Prostate gland (tissue), 2 donors: ENCODE measurements around the gene DLEC1. TPM values are rescaled to one million over a fixed set of nuclear protein-coding genes. Genes with fewer than 3 reads are reported as not detected.

Experiments
- DNase-seq: peaks from one replicate; pipeline ENCODE4 v3.0.0-alpha.2; 2019; ENCODE audit warnings: low spot score
- H3K27ac ChIP-seq, 2 donors: fragments of 200-600 bp; sonication (generic); 2 replicates each; pipeline ENCODE4 v1.5.1; 2017 to 2019
- H3K27me3 ChIP-seq: fragments of 200-600 bp; sonication (generic); replicated peaks from 2 replicates; pipeline ENCODE4 v1.5.1; 2019; ENCODE audit not compliant: insufficient read depth
- H3K36me3 ChIP-seq, 2 donors: fragments of 200-600 bp; sonication (generic); 1 replicate in 1 of 2; 2 replicates in 1 of 2; pipeline versions ENCODE4 v1.5.1 to v1.8.1; 2017 to 2019
- H3K4me1 ChIP-seq: fragments of 200-600 bp; sonication (generic); replicated peaks from 2 replicates; pipeline ENCODE4 v1.5.1; 2019
- H3K4me3 ChIP-seq, 2 donors: fragments of 200-600 bp; sonication (generic); 2 replicates each; pipeline ENCODE4 v1.5.1; 2017 to 2019
- H3K9me3 ChIP-seq: fragments of 200-600 bp; sonication (generic); 2 replicates; pipeline ENCODE4 v1.5.1; 2017
- POLR2A ChIP-seq: fragments of 450-650 bp; IDR thresholded peaks from one replicate; pipeline ENCODE4 v1.6.1; 2016; ENCODE audit warnings: antibody characterized with exemption, mild to moderate bottlenecking
- POLR2AphosphoS5 ChIP-seq: sonication (generic); formaldehyde crosslinking; IDR thresholded peaks from one replicate; pipeline ENCODE4 v1.6.1; 2017; ENCODE audit warnings: antibody characterized with exemption
- WGBS: methylation state at CpG from one replicate; pipeline ENCODE4 v1.1.5; 2018; 5-methylcytosine and 5-hydroxymethylcytosine counted together
- intact Hi-C: fragments of 100-400 bp; cut with DNase I; formaldehyde crosslinking; loops from one replicate; pipeline ENCODE4 v1.14.2; 2022
- total RNA-seq, 2 donors: library from RNA; depleted of rRNA; stranded (reverse); fragments of >200 nt; gene quantifications; one replicate each; pipeline ENCODE4 v1.1.0, GENCODE V29; 2016
- TF ChIP-seq, protein P1 (sequence below), 4 experiments: fragments of 200-600 bp in 2 of 4; fragments of 450-650 bp in 2 of 4; sonication (generic) in 2 of 4; IDR thresholded peaks; 1 replicate in 3 of 4; 2 replicates in 1 of 4; pipeline ENCODE4 v1.5.1; 2016 to 2019; ENCODE audit warnings: antibody characterized with exemption in 4 of 4, mild to moderate bottlenecking in 2 of 4, moderate library complexity in 2 of 4

The DLEC1 gene
- total RNA-seq, 2 donors from 2014 or later, result 0.32 to 13.1 TPM

DNA sequence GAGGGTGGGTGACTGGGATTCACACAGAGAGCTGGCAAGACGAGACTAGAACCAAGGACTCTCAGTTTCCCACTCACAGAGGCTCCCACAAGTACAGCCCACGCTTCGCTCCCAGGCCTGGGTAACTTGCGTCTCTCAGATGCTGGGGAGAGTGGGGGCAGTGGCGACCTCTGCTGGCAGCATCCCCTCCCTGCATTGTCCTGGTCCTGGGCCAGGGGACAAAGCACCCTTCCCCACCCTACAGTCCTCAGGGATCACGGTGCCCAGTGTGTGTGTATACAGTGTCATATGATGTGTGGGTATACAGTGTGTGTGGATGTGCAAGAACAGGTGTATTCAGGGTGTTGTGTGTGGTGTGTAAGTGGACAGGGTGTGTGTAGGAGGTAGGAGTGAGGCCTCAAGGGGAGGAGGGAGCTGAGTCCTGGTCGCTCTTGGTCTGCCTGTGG lies 35.6 kb upstream of the DLEC1 start:
- WGBS, result 37% methylated on average over 6 of the region's 7 CpGs
- Histone ChIP-seq H3K4me1 (peaks cover 16% of the 10 kb centered on the region), H3K27me3 (no peaks in the 10 kb centered on the region), H3K4me3 (no peak overlapping the region), H3K36me3 (peaks cover 3 to 4% of the 10 kb centered on the region in 2 donors), H3K9me3 (no peaks in the 10 kb centered on the region), H3K27ac (peak overlapping the region; percentile 86 to 90)
- DNase-seq, result peak; percentile 65
- TF ChIP-seq, protein P1, sequence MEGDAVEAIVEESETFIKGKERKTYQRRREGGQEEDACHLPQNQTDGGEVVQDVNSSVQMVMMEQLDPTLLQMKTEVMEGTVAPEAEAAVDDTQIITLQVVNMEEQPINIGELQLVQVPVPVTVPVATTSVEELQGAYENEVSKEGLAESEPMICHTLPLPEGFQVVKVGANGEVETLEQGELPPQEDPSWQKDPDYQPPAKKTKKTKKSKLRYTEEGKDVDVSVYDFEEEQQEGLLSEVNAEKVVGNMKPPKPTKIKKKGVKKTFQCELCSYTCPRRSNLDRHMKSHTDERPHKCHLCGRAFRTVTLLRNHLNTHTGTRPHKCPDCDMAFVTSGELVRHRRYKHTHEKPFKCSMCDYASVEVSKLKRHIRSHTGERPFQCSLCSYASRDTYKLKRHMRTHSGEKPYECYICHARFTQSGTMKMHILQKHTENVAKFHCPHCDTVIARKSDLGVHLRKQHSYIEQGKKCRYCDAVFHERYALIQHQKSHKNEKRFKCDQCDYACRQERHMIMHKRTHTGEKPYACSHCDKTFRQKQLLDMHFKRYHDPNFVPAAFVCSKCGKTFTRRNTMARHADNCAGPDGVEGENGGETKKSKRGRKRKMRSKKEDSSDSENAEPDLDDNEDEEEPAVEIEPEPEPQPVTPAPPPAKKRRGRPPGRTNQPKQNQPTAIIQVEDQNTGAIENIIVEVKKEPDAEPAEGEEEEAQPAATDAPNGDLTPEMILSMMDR (IDR thresholded peaks at IDR 0.05), result peak; percentile 84 to 90 (median 87)
- TF ChIP-seq POLR2AphosphoS5, result peak; percentile 26
- TF ChIP-seq POLR2A, result no peak
- intact Hi-C loops, result loop anchor here (5.0 kb wide), 1 partner anchor 34 kb away; the partner anchor contains the start of gene DLEC1

DNA sequence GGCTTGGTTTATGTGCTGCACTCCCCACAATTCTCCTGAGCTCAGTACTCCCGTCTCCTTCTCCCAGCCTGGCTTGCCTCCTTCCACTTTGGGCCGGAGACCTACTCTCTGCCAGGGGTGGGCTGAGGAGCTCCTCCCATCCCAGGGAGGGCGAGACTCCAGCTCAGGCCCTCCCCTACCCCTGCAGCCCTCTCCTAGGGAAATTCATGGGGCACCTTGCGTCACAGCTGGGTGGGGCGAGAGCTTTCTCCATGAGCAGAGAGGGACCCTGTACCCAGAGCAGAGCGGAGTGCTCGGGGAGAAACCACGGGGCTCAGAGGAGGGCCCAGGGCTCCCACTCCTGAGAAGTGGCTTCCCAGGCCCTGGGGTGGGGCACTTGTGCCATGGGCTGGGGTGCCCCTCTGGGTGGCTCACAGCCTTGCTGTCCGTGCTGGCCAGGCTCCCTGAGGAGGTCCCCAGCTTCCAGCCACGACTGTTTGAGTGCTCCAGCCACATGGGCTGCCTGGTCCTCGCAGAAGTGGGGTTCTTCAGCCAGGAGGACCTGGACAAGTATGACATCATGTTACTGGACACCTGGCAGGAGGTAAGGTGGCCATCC lies 35.1 kb upstream of the DLEC1 start:
- Histone ChIP-seq H3K36me3 (peaks cover 3 to 6% of the 10 kb centered on the region in 2 donors), H3K4me3 (no peak overlapping the region), H3K27me3 (no peaks in the 10 kb centered on the region), H3K4me1 (peaks cover 16% of the 10 kb centered on the region), H3K9me3 (no peaks in the 10 kb centered on the region), H3K27ac (peak overlapping the region; percentile 86 to 90)
- intact Hi-C loops, result loop anchor here (5.0 kb wide), 1 partner anchor 33 kb away; the partner anchor contains the start of gene DLEC1
- WGBS, result 73% methylated on average over 11 of the region's 11 CpGs
- DNase-seq, result no peak
- TF ChIP-seq, protein P1 (IDR thresholded peaks at IDR 0.05), result no peak
- TF ChIP-seq POLR2A, result no peak
- no peak for TF ChIP-seq POLR2AphosphoS5

DNA sequence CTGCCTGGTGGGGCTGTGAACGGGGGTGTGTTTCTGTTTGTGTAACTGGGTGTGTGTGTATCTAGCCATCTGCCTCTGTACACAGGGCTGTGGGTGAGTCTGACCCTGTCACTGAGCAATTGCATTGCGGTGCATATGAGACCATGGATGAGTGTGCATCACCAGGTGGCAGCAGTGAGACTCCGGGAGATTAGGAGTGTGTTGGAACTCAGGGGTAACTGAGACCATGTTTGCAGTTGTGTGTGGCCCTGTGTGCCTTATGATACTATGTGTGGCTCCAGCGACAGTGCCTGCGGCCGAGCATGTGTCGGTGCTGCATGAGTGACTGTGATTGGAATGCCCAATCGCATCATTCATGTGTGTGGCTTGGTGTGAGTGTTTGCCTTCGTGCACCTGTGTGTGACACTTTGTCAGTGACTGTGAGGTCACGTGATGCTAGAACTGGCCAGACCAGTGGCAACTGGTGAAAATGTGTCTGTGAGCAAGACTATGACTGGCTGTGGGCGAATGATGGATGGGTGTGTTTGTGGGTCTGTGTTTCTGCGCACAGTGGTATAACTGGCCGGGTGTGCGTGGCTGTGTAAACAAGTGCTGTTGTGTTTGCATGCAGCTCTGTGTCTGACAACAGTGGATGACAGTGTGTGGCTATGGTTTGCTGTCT lies 34.5 kb upstream of the DLEC1 start:
- Histone ChIP-seq H3K4me3 (no peak overlapping the region), H3K4me1 (peaks cover 16% of the 10 kb centered on the region), H3K27ac (peak overlapping the region; percentile 86 to 90), H3K9me3 (no peaks in the 10 kb centered on the region), H3K36me3 (peaks cover 3 to 6% of the 10 kb centered on the region in 2 donors), H3K27me3 (no peaks in the 10 kb centered on the region)
- intact Hi-C loops, result loop anchor here (5.0 kb wide), 1 partner anchor 33 kb away; the partner anchor contains the start of gene DLEC1
- TF ChIP-seq POLR2A, result no peak
- TF ChIP-seq, protein P1 (IDR thresholded peaks at IDR 0.05), result peak; percentile 21 to 87 (median 76)
- peak; percentile 69 for TF ChIP-seq POLR2AphosphoS5
- WGBS, result 47% methylated on average over 14 of the region's 14 CpGs
- DNase-seq, result peak; percentile 91

- intact Hi-C loops, result no loop called here
Observed at GRCh38 chr3:38005076-38006020, 33.7 kb upstream of the DLEC1 start.

More at GRCh38 chr3:38005076-38006020, 33.7 kb upstream of the DLEC1 start:
- peak; percentile 76 for DNase-seq
- Histone ChIP-seq H3K9me3 (no peaks in the 10 kb centered on the region), H3K27me3 (no peaks in the 10 kb centered on the region), H3K27ac (peak overlapping the region; percentile 86 to 90), H3K4me3 (no peak overlapping the region), H3K36me3 (peaks cover 3 to 6% of the 10 kb centered on the region in 2 donors), H3K4me1 (peaks cover 16% of the 10 kb centered on the region)
- TF ChIP-seq POLR2AphosphoS5, result peak; percentile 42
- TF ChIP-seq, protein P1 (IDR thresholded peaks at IDR 0.05), result no peak
- TF ChIP-seq POLR2A, result no peak
- 45% methylated on average over 15 of the region's 15 CpGs for WGBS
